H9 (cell line): Measurements from ENCODE around the gene C5orf46. TPM values are rescaled to one million over a fixed set of nuclear protein-coding genes. Genes with fewer than 3 reads are reported as not detected.

Experiments
- DNase-seq: peaks from one replicate; pipeline ENCODE4 v3.0.0-alpha.2; 2017
- H2AFZ ChIP-seq: one replicate; pipeline ENCODE4 v1.6.1; 2013; ENCODE audit warnings: mild to moderate bottlenecking, low read length, control low read depth, moderate library complexity
- H2AK5ac ChIP-seq: 2 replicates; pipeline ENCODE4 v1.6.1; 2013; ENCODE audit warnings: low read length, control low read depth, mixed read lengths; ENCODE audit not compliant: insufficient read length
- H2BK120ac ChIP-seq: one replicate; pipeline ENCODE4 v1.6.1; 2013; ENCODE audit warnings: low read depth, mild to moderate bottlenecking, low read length, control low read depth, inconsistent platforms; ENCODE audit not compliant: poor library complexity, severe bottlenecking
- H2BK12ac ChIP-seq: 2 replicates; pipeline ENCODE4 v1.6.1; 2013; ENCODE audit warnings: low read length, control low read depth, mixed read lengths, low read depth; ENCODE audit not compliant: insufficient read length
- H2BK15ac ChIP-seq: 2 replicates; pipeline ENCODE4 v1.6.1; 2013; ENCODE audit warnings: low read depth, low read length, control low read depth
- H2BK20ac ChIP-seq: one replicate; pipeline ENCODE4 v1.6.1; 2013; ENCODE audit warnings: low read depth, mild to moderate bottlenecking, low read length, control low read depth, inconsistent platforms; ENCODE audit not compliant: poor library complexity, severe bottlenecking
- H2BK5ac ChIP-seq: 2 replicates; pipeline ENCODE4 v1.6.1; 2013; ENCODE audit warnings: low read length, control low read depth, mixed read lengths; ENCODE audit not compliant: insufficient read length
- H3K14ac ChIP-seq: 2 replicates; pipeline ENCODE4 v1.6.1; 2013; ENCODE audit warnings: low read length, control low read depth; ENCODE audit not compliant: insufficient read depth
- H3K18ac ChIP-seq: 2 replicates; pipeline ENCODE4 v1.6.1; 2013; ENCODE audit warnings: low read depth, mild to moderate bottlenecking, mixed read lengths, low read length, control low read depth; ENCODE audit not compliant: insufficient read length
- H3K23ac ChIP-seq: 2 replicates; pipeline ENCODE4 v1.6.1; 2013; ENCODE audit warnings: low read length, control low read depth, mixed read lengths, low read depth; ENCODE audit not compliant: insufficient read length
- H3K23me2 ChIP-seq: 2 replicates; pipeline ENCODE4 v1.6.1; 2013; ENCODE audit warnings: low read depth, mild to moderate bottlenecking, mixed read lengths, low read length, control low read depth; ENCODE audit not compliant: insufficient read length, poor library complexity, severe bottlenecking
- H3K27ac ChIP-seq: 2 replicates; pipeline ENCODE4 v1.5.1; 2013; ENCODE audit warnings: low read length, control low read depth, mixed read lengths, low read depth; ENCODE audit not compliant: insufficient read length
- H3K27me3 ChIP-seq: 2 replicates; pipeline ENCODE4 v1.6.1; 2013; ENCODE audit warnings: low read length, control low read depth, inconsistent platforms; ENCODE audit not compliant: insufficient read depth
- H3K4ac ChIP-seq: 2 replicates; pipeline ENCODE4 v1.6.1; 2013; ENCODE audit warnings: low read depth, mild to moderate bottlenecking, control low read depth, inconsistent platforms, low read length, moderate library complexity
- H3K4me1 ChIP-seq: 2 replicates; pipeline ENCODE4 v1.6.1; 2013; ENCODE audit warnings: low read length, control low read depth, inconsistent platforms; ENCODE audit not compliant: insufficient read depth
- H3K4me2 ChIP-seq: 2 replicates; pipeline ENCODE4 v1.6.1; 2013; ENCODE audit warnings: low read length, control low read depth, mixed read lengths; ENCODE audit not compliant: insufficient read length, insufficient read depth
- H3K56ac ChIP-seq: 2 replicates; pipeline ENCODE4 v1.6.1; 2013; ENCODE audit warnings: low read depth, mild to moderate bottlenecking, mixed read lengths, low read length, control low read depth; ENCODE audit not compliant: insufficient read length
- H3K79me1 ChIP-seq: 2 replicates; pipeline ENCODE4 v1.6.1; 2013; ENCODE audit warnings: low read depth, mild to moderate bottlenecking, moderate library complexity, low read length, control low read depth, inconsistent platforms; ENCODE audit not compliant: insufficient read depth, poor library complexity, severe bottlenecking
- H3K79me2 ChIP-seq: 2 replicates; pipeline ENCODE4 v1.6.1; 2013; ENCODE audit warnings: low read length, control low read depth, inconsistent platforms; ENCODE audit not compliant: insufficient read depth
- H3K9ac ChIP-seq: 2 replicates; pipeline ENCODE4 v1.6.1; 2013; ENCODE audit warnings: low read length, control low read depth, mixed read lengths; ENCODE audit not compliant: insufficient read length; ENCODE audit errors: extremely low read depth
- H3K9me3 ChIP-seq: one replicate; pipeline ENCODE4 v1.6.1; 2013; ENCODE audit warnings: low read depth, low read length, inconsistent platforms; ENCODE audit not compliant: control insufficient read depth
- H3T11ph ChIP-seq: one replicate; pipeline ENCODE4 v1.6.1; 2013; ENCODE audit warnings: mild to moderate bottlenecking, low read length, control low read depth, inconsistent platforms
- H4K20me1 ChIP-seq: one replicate; pipeline ENCODE4 v1.6.1; 2013; ENCODE audit not compliant: control insufficient read depth, insufficient read length, insufficient read depth
- H4K5ac ChIP-seq: 2 replicates; pipeline ENCODE4 v1.6.1; 2013; ENCODE audit warnings: low read depth, mild to moderate bottlenecking, mixed read lengths, low read length, control low read depth; ENCODE audit not compliant: insufficient read length
- H4K8ac ChIP-seq: replicated peaks from 2 replicates; pipeline ENCODE4 v1.6.1; 2013; ENCODE audit warnings: low read length, control low read depth, mixed read lengths, low read depth; ENCODE audit not compliant: insufficient read length
- H4K91ac ChIP-seq: 2 replicates; pipeline ENCODE4 v1.6.1; 2013; ENCODE audit warnings: low read depth, mild to moderate bottlenecking, moderate library complexity, mixed read lengths, low read length, control low read depth; ENCODE audit not compliant: insufficient read length
- H3K27ac Mint-ChIP-seq, 3 experiments: 2 replicates in 2 of 3; 3 replicates in 1 of 3; pipeline ENCODE4 v1.8.0; 2020 to 2021; ENCODE audit warnings: mixed read lengths in 3 of 3, mild to moderate bottlenecking in 1 of 3, moderate library complexity in 1 of 3
- H3K27me3 Mint-ChIP-seq: 2 replicates; pipeline ENCODE4 v1.8.0; 2021; ENCODE audit warnings: low read depth, mild to moderate bottlenecking, moderate library complexity, mixed read lengths
- H3K36me3 Mint-ChIP-seq, 3 experiments: 2 replicates in 2 of 3; 3 replicates in 1 of 3; pipeline ENCODE4 v1.8.0; 2020 to 2021; ENCODE audit warnings: low read depth in 3 of 3, mixed read lengths in 3 of 3; ENCODE audit not compliant: insufficient read depth in 1 of 3
- H3K4me1 Mint-ChIP-seq, 2 experiments: 2 replicates each; pipeline ENCODE4 v1.8.0; 2020; ENCODE audit warnings: mixed read lengths in 2 of 2
- H3K4me3 Mint-ChIP-seq, 2 experiments: 2 replicates in 1 of 2; 3 replicates in 1 of 2; pipeline ENCODE4 v1.8.0; 2020 to 2021; ENCODE audit warnings: mild to moderate bottlenecking in 2 of 2, mixed read lengths in 2 of 2, moderate library complexity in 1 of 2
- H3K9me3 Mint-ChIP-seq, 2 experiments: 2 replicates in 1 of 2; 3 replicates in 1 of 2; pipeline ENCODE4 v1.8.0; 2020; ENCODE audit warnings: mild to moderate bottlenecking in 2 of 2, mixed read lengths in 2 of 2, moderate library complexity in 1 of 2
- WGBS: extraction: QIAGEN DNeasy Blood & Tissue Kit; methylation state at CpG from one replicate; pipeline ENCODE4 v1.1.7; 2013; ENCODE audit warnings: missing lambda C conversion rate, low lambda C conversion rate, mixed read lengths; ENCODE audit not compliant: insufficient read length; ENCODE audit errors: extremely low coverage; 5-methylcytosine and 5-hydroxymethylcytosine counted together
- total RNA-seq: library from RNA; stranded (reverse); gene quantifications from 2 replicates; pipeline ENCODE4 v1.2.1, GENCODE V29; 2021
- TF ChIP-seq, protein P1 (sequence below): fragments of 200-600 bp; sonication (generic); conservative IDR thresholded peaks from 3 replicates; pipeline ENCODE4 v1.8.0; 2021; ENCODE audit warnings: antibody characterized with exemption, mild to moderate bottlenecking

The C5orf46 gene
- total RNA-seq, 1 experiment from 2014 or later: not detected

DNA sequence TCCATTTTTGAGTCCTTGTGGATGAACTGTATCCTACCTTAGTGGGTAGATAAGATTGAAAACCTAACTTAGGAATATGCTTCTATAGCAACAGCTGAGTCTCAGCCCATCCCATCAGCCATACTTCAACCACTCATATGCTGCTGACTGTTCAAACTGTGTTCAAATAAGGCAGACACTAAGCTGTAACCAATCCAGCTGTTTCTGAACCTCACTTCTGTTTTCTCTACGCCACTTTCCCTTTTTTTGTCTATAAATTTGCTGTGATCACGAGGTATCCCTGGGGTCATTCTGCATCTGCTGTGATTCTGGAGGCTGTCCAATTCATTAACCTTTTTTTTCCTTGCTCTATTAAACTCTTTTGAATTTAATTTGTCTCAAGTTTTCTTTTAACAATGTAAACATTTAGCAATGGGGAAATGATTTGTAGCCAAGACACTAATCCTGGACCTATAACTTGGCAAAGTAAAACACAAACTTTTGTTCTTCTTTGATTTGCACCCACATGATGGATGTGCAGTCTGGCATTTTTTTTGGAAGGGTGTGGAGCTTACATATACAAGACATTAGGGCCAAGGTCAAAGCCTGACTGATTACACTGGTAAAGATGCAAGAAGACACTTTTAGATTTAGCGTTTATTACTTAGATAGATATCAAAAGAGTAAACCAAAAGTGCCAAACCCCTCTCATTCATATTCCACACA, 42.7 kb downstream of the C5orf46 start:
- Histone ChIP-seq H3K14ac (no peak overlapping the region), H4K20me1 (no peaks in the 10 kb centered on the region), H2AFZ (no peak overlapping the region), H4K5ac (no peak overlapping the region), H2BK20ac (no peak overlapping the region), H3K27ac (peak overlapping the region; percentile 39), H3K79me2 (no peaks in the 10 kb centered on the region), H3K27me3 (no peaks in the 10 kb centered on the region), H3K4me2 (no peak overlapping the region), H2AK5ac (no peak overlapping the region), H4K91ac (no peak overlapping the region), H3K18ac (no peak overlapping the region), H3K23ac (no peak overlapping the region), H3K56ac (no peak overlapping the region), H3T11ph (no peak overlapping the region), H3K79me1 (no peaks in the 10 kb centered on the region), H3K4ac (no peak overlapping the region), H4K8ac (no peak overlapping the region), H2BK5ac (no peak overlapping the region), H3K4me1 (peaks cover 14% of the 10 kb centered on the region; the same call in 1 of the 2 replicates), H3K23me2 (no peaks in the 10 kb centered on the region), H2BK12ac (no peak overlapping the region), H3K9me3 (no peaks in the 10 kb centered on the region), H3K9ac (no peak overlapping the region), H2BK120ac (no peak overlapping the region), H2BK15ac (no peak overlapping the region)
- DNase-seq: no peak
- Mint-ChIP-seq H3K27me3 (no peaks in the 10 kb centered on the region), H3K9me3 (no peaks in the 10 kb centered on the region; a peak in 1 of 5 replicates), H3K27ac (peak overlapping the region in 2 of 3 experiments; percentile 14 to 36; a peak in 2 of 7 replicates), H3K36me3 (peaks cover 2 to 58% (median 25%) of the 10 kb centered on the region in 3 experiments; a peak in 6 of 7 replicates), H3K4me3 (no peak overlapping the region), H3K4me1 (peaks cover 39 to 91% of the 10 kb centered on the region in 2 experiments)
- no CpG with 5 or more reads among the region's 3 CpGs for WGBS
- TF ChIP-seq, protein P1, sequence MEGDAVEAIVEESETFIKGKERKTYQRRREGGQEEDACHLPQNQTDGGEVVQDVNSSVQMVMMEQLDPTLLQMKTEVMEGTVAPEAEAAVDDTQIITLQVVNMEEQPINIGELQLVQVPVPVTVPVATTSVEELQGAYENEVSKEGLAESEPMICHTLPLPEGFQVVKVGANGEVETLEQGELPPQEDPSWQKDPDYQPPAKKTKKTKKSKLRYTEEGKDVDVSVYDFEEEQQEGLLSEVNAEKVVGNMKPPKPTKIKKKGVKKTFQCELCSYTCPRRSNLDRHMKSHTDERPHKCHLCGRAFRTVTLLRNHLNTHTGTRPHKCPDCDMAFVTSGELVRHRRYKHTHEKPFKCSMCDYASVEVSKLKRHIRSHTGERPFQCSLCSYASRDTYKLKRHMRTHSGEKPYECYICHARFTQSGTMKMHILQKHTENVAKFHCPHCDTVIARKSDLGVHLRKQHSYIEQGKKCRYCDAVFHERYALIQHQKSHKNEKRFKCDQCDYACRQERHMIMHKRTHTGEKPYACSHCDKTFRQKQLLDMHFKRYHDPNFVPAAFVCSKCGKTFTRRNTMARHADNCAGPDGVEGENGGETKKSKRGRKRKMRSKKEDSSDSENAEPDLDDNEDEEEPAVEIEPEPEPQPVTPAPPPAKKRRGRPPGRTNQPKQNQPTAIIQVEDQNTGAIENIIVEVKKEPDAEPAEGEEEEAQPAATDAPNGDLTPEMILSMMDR: no peak
